Right renal pelvis (tissue), 4 donors: ENCODE results near the gene E2F2. TPM values are rescaled to one million over a fixed set of nuclear protein-coding genes. Genes with fewer than 3 reads are reported as not detected.

Experiments
- DNase-seq, 4 donors: peaks; one replicate each; pipeline ENCODE4 v3.0.0-alpha.2; 2013; ENCODE audit warnings: low read depth in 4 of 4, low spot score in 3 of 4, missing footprints in 1 of 4
- polyA plus RNA-seq, 4 donors: library from polyadenylated mRNA; unstranded; fragments of 120-200 nt; gene quantifications; one replicate each; pipeline ENCODE4 v1.2.1, GENCODE V29; 2013; ENCODE audit not compliant: insufficient read length in 4 of 4

Gene E2F2
- polyA plus RNA-seq, 4 donors: 4.4 to 5.3 (median 4.7) TPM

DNA sequence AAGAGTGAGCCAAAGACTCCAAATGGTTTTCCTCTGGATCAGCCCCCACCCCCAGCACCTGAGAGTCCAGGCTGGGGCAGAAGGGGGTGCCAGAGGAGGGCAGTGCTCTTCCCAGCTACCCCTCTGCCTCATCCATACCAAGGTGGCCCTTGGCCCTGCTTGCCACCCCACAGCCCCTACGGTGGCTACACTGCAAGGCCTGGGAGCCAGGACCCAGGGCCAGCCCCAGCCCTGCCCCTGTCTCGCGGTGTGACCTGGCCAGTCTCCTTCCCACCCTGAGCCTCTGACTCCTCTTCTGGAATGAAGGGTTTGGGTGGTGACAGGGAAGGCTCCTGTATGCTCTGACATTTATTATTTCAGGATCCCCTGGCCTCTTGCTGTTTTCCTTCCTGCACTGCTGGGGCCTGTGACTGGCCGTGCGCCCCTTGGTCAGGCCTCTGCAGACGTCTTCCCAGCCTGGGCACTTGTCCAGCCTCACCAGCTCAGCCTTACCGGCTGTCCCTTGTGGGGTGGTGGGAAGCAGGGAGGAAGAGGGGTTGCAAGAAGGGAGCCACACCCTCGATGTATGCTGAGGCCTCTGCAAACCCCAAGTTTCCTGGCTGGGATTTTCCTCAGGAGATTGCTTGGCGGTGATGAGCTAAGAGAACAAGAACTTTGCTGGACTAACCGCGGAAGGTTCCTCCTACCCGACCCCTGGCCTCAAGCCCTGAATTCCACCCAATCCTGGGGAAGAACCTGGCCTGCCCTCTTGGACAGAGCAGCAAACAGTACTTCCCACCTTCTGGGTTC is 60.6 kb downstream of the E2F2 start:
- DNase-seq: no peak

DNA sequence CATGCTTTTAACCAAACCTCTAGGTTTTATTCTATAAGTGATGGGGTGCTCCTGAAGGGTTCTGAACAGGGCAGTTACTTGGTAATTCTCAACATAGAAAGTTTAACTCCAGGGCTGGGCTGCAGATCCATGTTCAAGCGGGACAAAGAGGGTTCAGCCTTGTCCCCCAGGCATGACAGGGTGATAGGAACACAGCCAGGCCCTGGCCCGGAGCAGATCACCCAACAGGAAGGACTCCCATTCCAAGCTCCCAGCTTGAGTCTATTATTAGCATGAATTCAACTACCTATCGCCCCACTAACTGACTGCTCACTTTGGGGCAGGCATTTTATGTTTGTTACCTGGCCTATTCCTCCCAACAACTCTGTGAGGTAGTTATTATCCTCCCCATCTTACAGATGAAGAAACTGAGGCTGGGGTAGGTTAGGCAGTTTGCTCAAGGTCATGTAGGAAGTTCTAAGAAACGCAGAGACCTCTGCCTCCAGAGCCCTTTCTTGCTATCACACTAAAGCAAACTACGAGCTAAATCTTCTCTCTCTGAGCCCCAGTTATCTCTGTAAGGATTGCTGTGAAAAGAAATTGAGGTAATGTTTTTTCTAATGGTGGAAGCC is 61.6 kb downstream of the E2F2 start:
- DNase-seq: no peak

DNA sequence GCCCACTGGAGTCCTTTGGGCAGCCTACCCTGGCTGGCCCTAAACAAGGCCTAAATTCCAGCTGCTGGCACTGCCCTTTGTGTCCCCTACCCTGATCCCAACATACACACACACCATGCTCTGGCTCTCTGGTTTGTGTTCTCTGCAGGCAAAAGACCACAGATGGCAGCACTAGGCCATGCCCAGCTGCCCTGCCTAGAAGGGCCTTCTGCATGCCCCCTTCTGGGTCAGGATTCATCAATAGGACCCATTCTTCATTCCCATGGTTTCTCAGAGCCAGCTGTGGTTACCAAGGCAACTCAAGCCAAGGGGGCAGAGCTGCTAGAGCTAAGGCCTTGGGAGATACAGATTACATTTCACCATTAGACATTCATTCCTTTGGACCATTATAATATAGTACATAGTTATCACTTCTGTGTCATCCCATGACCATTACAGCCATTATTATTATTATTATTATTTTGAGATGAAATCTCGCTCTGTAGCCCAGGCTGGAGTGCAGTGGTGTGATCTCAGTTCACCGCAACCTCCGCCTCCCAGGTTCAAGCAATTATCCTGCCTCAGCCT is 64.5 kb downstream of the E2F2 start:
- no peak for DNase-seq

DNA sequence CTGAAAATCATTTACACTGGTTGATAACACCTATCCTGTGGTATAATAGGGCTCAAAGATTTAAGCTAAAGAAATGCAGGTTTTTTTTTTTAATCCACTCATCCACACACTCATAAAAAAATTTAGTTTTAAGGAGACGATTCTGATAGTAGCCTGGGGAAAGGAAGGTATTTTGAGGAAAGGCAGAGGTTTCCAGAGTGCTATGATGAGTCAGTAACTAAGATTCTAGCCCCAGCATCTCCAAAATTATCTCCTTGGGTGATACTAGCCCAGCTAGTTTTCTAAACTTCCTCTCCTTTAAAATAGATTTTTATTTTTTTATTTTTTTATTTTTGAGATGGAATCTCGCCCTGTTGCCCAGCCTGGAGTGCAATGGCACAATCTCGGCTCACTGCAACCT is 67.7 kb downstream of the E2F2 start:
- no peak for DNase-seq

DNA sequence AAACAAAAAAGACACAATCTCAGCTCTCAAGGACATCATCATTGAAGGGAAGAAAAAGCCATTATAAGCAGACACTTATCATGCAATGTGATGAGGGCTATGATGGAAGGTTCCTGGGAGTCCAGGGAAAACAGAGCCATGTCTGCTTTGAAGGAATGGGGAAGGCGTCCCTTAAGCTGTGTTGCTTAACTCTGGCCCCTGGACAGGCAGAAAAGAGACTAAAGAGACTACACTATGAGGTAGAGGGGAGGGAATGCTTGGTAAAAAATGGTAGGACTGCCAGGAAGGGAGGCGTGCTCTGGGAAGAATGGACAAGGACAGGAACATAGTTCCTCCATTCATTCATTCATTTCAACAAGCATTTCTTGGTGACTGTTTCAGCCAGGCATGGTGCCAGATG is 68.3 kb downstream of the E2F2 start:
- no peak for DNase-seq

DNA sequence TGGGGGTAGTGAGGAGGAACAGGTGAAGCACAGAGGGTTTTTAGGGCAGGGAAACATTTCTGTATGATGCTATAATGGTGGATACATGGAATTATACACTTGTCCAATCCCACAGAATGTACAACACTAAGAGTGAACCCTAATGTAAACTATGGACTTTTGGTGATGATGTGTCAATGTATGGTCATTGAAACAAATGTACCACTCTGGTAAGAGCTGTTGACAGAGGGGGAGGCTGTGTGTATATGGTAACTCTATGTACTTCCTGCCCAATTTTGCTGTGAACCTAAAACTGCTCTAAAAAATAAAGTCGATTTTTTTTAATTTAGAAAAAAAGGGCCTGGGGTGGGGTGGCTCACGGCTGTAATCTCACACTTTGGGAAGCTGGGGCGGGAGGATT is 70.0 kb downstream of the E2F2 start:
- DNase-seq: no peak

DNA sequence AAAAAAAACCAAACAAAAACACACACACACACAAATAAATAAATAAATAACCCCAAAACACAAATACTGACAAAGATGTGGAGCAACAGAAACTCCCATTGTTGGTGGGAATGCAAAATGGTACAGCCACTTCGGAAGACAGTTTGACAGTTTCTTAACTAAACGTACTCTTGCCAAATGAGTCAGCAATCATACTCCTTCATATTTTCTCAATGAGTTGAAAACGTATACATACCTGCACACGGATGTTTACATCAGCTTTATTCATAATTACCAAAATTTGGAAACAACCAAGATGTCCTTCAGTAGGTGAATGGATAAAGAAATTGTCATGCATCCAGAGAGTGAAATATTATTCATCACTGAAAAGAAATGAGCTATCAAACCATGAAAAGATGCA is 70.5 kb downstream of the E2F2 start:
- no peak for DNase-seq

DNA sequence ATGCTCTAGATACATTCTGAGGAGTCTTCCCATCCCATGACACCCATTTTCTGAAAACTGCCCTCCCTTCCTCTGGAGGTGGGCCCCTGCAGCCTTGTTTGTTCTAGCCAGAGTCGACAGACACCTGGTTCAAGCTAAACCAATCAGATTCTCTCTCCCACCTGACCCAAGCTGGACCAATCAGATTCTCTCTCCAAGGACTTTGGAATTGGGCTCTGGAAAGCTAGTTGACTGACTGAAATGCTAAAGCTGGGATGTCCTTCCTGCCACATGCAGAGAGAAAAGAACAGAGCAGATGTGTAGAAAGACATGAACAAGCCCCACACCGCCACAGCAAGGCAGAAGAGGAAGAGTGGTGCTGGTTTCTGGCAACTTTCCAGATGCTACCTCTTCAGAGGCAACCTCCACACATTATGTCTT is 71.7 kb downstream of the E2F2 start:
- DNase-seq: no peak

Other genes with a start within 250 kb of the E2F2 start
- 100 to 1,000 TPM; 243 to 286 (median 274) TPM for gene HNRNPR, start 186.9 kb downstream of the E2F2 start, polyA plus RNA-seq
- 10 to 100 TPM; 27.9 to 44.4 (median 36.3) TPM for gene ZNF436, start 161.4 kb downstream of the E2F2 start, polyA plus RNA-seq
- 10 to 100 TPM; 31.1 to 51.6 (median 47.5) TPM for gene TCEA3, start 106.5 kb downstream of the E2F2 start, polyA plus RNA-seq
- gene ASAP3, start 47.1 kb downstream of the E2F2 start, polyA plus RNA-seq: 10 to 100 TPM; 32.0 to 35.9 (median 33.4) TPM
- 100 to 1,000 TPM; 304 to 373 (median 349) TPM for gene ID3, start 28.3 kb upstream of the E2F2 start, polyA plus RNA-seq
- 1,000 to 10,000 TPM; 2,217 to 2,567 (median 2,423) TPM for gene RPL11, start 160.6 kb upstream of the E2F2 start, polyA plus RNA-seq
- 10 to 100 TPM; 32.2 to 41.2 (median 36.0) TPM for gene ELOA, start 212.2 kb upstream of the E2F2 start, polyA plus RNA-seq
- gene PITHD1, start 247.2 kb upstream of the E2F2 start, polyA plus RNA-seq: 10 to 100 TPM; 59.3 to 66.8 (median 63.4) TPM